Transverse colon (tissue), 4 donors: ENCODE data around the gene ARID3C. TPM values are rescaled to one million over a fixed set of nuclear protein-coding genes. Genes with fewer than 3 reads are reported as not detected.

Source experiments
- DNase-seq: peaks from one replicate; pipeline ENCODE4 v3.0.0-alpha.2; 2019
- H3K27ac ChIP-seq, 4 donors: fragments of 200-600 bp; sonication (generic); 2 replicates each; pipeline ENCODE4 v1.5.1; 2016 to 2018; ENCODE audit warnings: inconsistent platforms in 4 of 4
- H3K27me3 ChIP-seq: fragments of 200-600 bp; sonication (generic); 2 replicates; pipeline ENCODE4 v1.5.1; 2017; ENCODE audit warnings: inconsistent platforms
- H3K36me3 ChIP-seq, 4 donors: fragments of 200-600 bp; sonication (generic); 2 replicates each; pipeline ENCODE4 v1.5.1; 2017 to 2019; ENCODE audit warnings: inconsistent platforms in 4 of 4
- H3K4me1 ChIP-seq, 4 donors: fragments of 200-600 bp; sonication (generic); 2 replicates each; pipeline ENCODE4 v1.5.1; 2017 to 2020; ENCODE audit warnings: inconsistent platforms in 4 of 4
- H3K4me3 ChIP-seq, 4 donors: fragments of 200-600 bp; sonication (generic); 1 replicate in 1 of 4; 2 replicates in 3 of 4; pipeline versions ENCODE4 v1.5.1 to v1.6.1; 2017 to 2019; ENCODE audit warnings: inconsistent platforms in 4 of 4
- H3K9me3 ChIP-seq, 2 donors: fragments of 200-600 bp; sonication (generic); 2 replicates each; pipeline ENCODE4 v1.5.1; 2017 to 2019; ENCODE audit warnings: inconsistent platforms in 2 of 2
- EP300 ChIP-seq: sonication (generic); formaldehyde crosslinking; IDR thresholded peaks from one replicate; pipeline ENCODE4 v1.6.1; 2017; ENCODE audit warnings: antibody characterized with exemption, low read depth
- POLR2A ChIP-seq: fragments of 450-650 bp; IDR thresholded peaks from one replicate; pipeline ENCODE4 v1.6.1; 2016; ENCODE audit warnings: antibody characterized with exemption, mild to moderate bottlenecking, moderate library complexity
- POLR2AphosphoS5 ChIP-seq, 3 donors: sonication (generic); formaldehyde crosslinking; IDR thresholded peaks; one replicate each; pipeline ENCODE4 v1.6.1; 2016; ENCODE audit warnings: antibody characterized with exemption in 3 of 3
- WGBS, 2 donors: methylation state at CpG; one replicate each; pipeline ENCODE4 v1.1.5; 2018; ENCODE audit warnings: low coverage in 1 of 2; 5-methylcytosine and 5-hydroxymethylcytosine counted together
- in situ Hi-C, 4 donors: fragments of 200-750 bp; cut with MboI; loops; one replicate each; pipeline versions ENCODE4 v1.15.0 to v1.15.1; 2017; ENCODE audit warnings: low sequenced_read_pairs in 3 of 4, low pct_ligation_motif_present in 1 of 4, low pct_unique_long_range_greater_than_20kb in 1 of 4
- intact Hi-C: fragments of 100-400 bp; cut with DNase I; formaldehyde crosslinking; loops from one replicate; pipeline ENCODE4 v1.15.1; 2023; ENCODE audit warnings: low total_unique reads
- total RNA-seq, 4 donors: library from RNA; depleted of rRNA; stranded (reverse); fragments of >200 nt; gene quantifications; one replicate each; pipeline ENCODE4 v1.1.0, GENCODE V29; 2016
- TF ChIP-seq, protein P1 (sequence below), 5 experiments: fragments of 200-600 bp in 3 of 5; fragments of 450-650 bp in 2 of 5; sonication (generic) in 3 of 5; IDR thresholded peaks; 1 replicate in 2 of 5; 2 replicates in 3 of 5; pipeline ENCODE4 v1.5.1; 2016 to 2017; ENCODE audit warnings: antibody characterized with exemption in 5 of 5, inconsistent platforms in 3 of 5, mild to moderate bottlenecking in 2 of 5, moderate library complexity in 1 of 5

The ARID3C gene
- total RNA-seq, 4 donors from 2014 or later = not detected

DNA sequence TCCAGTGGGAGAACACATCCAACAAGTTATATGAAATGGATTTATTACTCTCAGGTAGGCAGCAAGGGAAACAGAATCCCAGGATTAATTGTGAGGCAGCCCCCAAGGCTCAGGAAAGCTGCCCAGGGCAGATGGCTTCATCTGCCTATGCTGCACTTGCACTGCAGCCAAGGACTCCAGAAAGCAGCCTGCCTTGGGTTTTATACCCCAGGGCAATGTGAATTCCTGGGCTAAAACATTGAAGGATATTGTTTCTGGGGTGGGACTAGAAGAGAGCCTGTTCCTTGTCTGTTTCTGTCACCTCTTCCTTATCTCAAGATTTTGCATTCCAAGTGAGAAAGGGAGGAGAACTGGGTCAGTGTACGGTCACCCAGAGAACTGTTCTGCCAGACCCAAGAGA, 42.4 kb upstream of the ARID3C start:
- in situ Hi-C loops (no loop called here), intact Hi-C loops (no loop called here)
- H3K9me3 ChIP-seq = no peaks in the 10 kb centered on the region
- no peak overlapping the region for H3K27ac ChIP-seq
- H3K4me3 ChIP-seq = no peak overlapping the region
- no peaks in the 10 kb centered on the region for H3K36me3 ChIP-seq
- H3K4me1 ChIP-seq = peaks cover 0 to 6% (median 5%) of the 10 kb centered on the region in 4 donors
- 80 to 86% methylated on average over 1 of the region's 1 CpG for WGBS, 2 donors
- TF ChIP-seq POLR2AphosphoS5 (IDR thresholded peaks at IDR 0.05) (no peak), EP300 (no peak), POLR2A (no peak)
- DNase-seq = no peak
- H3K27me3 ChIP-seq = no peaks in the 10 kb centered on the region

DNA sequence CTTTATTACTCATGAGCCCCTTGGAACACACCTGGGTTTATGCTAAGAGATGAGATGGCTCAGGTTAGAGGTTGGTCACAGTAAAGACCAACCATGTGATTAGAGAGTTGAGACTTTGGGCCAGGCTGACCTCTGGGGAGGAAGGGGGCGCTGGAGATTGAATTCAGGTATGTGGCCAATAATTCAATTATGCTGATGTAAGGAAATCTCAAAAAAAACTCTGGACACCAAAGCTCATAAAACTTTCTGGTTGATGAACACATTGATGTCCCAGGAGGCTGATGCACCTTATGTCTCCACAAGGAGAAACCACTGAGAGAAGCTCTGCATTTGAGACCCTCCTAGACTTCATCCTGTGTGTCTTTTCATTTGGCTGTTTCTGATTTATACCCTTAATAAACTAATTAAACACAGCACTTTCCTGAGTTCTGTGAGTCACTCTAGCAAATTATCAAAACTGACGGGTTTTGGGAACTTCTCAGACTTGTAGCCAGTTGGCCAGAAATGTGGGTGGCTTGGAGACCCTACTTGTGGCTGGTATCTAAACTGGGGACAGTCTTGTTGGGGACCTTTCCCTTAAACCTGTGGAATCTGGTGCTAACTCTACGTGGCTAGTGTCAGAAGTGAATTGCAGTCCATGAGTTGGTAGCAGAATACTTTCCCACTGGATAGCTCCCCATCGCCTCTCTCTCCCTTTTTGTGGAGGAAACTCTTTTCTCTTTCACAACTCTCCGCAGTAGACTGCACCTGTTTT, 41.1 kb upstream of the ARID3C start:
- Histone ChIP-seq H3K9me3 (no peaks in the 10 kb centered on the region), H3K27me3 (no peaks in the 10 kb centered on the region), H3K27ac (no peak overlapping the region), H3K4me3 (no peak overlapping the region), H3K4me1 (peaks cover 0 to 10% (median 7%) of the 10 kb centered on the region in 4 donors), H3K36me3 (no peaks in the 10 kb centered on the region)
- TF ChIP-seq EP300 (no peak), POLR2AphosphoS5 (IDR thresholded peaks at IDR 0.05) (no peak)
- TF ChIP-seq, protein P1, sequence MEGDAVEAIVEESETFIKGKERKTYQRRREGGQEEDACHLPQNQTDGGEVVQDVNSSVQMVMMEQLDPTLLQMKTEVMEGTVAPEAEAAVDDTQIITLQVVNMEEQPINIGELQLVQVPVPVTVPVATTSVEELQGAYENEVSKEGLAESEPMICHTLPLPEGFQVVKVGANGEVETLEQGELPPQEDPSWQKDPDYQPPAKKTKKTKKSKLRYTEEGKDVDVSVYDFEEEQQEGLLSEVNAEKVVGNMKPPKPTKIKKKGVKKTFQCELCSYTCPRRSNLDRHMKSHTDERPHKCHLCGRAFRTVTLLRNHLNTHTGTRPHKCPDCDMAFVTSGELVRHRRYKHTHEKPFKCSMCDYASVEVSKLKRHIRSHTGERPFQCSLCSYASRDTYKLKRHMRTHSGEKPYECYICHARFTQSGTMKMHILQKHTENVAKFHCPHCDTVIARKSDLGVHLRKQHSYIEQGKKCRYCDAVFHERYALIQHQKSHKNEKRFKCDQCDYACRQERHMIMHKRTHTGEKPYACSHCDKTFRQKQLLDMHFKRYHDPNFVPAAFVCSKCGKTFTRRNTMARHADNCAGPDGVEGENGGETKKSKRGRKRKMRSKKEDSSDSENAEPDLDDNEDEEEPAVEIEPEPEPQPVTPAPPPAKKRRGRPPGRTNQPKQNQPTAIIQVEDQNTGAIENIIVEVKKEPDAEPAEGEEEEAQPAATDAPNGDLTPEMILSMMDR (IDR thresholded peaks at IDR 0.05) = no peak
- WGBS, 2 donors = 96 to 100% methylated on average over 1 to 5 of the region's 5 CpGs
- in situ Hi-C loops (no loop called here), intact Hi-C loops (no loop called here)
- DNase-seq = no peak

DNA sequence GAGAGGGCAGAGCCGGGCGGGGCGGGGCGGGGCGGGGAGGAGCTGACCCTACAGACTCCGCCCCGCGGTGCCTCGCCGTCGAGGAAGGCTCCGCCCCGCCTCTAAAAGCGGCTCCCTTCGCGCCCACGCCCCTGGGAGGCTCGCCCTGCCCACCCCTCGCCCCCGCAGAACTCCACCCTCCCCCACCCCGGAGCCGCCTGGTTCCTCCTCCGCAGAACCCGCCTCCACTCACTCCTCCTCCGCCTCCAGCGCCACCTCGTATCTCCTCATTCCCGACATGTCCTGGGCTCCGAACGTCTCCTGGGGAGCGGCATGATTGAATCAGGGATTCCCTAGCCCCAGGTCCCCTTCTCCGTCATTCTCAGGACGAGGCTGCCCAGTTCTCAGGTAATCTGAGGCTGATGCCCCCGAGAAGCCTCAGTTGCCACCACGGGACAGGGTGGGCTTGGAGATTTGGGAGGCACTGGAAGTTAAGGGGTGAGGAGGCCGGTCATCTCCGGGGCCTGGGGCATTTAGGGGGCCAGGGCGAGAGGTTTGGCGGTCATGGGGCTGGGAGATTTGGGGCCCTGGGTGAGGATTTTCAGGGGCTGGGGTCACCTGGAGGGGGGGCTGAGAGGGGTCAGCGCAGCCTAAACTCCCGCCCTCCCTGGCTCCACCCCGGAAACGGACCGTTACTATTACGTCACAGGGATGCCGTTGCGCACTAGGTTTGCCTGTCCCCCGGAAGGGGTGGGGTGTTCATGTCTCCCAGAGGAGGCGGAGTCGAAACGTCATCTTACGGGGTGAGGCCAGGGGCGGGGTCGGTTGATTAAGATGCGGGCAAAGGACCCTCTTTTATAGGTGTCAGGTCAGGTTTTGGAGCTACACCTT, 36.8 kb upstream of the ARID3C start:
- Histone ChIP-seq H3K4me1 (peaks cover 10 to 17% (median 15%) of the 10 kb centered on the region in 4 donors), H3K4me3 (peak overlapping the region; percentile 52 to 88 (median 82)), H3K27me3 (no peaks in the 10 kb centered on the region), H3K9me3 (no peaks in the 10 kb centered on the region), H3K27ac (peak overlapping the region; percentile 96 to 100 (median 98)), H3K36me3 (no peaks in the 10 kb centered on the region)
- TF ChIP-seq POLR2AphosphoS5 (IDR thresholded peaks at IDR 0.05) (peak; percentile 84 to 98 (median 98)), POLR2A (peak; percentile 98), EP300 (no peak)
- TF ChIP-seq, protein P1 (IDR thresholded peaks at IDR 0.05) = no peak
- DNase-seq = peak; percentile 96
- WGBS, 2 donors = 1% methylated on average over 43 of the region's 55 CpGs; no CpG with 5 or more reads in 1 of the 2 donors
- in situ Hi-C loops (no loop called here), intact Hi-C loops (no loop called here)

DNA sequence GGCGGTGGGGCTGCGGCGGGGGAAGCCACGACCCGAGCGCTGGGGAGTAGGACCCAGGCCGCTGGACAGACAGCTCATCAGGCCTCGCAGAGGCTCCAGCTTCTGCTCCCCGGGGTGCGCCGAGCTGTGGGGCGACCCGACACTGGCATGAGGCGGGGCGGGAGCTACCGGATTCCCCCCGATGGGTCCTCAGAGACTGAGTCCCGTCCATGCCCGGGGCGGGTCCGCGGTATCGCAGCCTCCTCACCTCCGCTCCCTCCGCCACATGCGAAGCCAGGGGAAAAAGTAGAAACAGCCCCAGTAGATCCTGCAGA, 36.2 kb upstream of the ARID3C start:
- no peaks in the 10 kb centered on the region for H3K27me3 ChIP-seq
- peak overlapping the region; percentile 52 to 88 (median 74) for H3K4me3 ChIP-seq
- in situ Hi-C loops = no loop called here
- H3K27ac ChIP-seq = peak overlapping the region; percentile 96 to 100 (median 98)
- 1% methylated on average over 12 of the region's 26 CpGs; no CpG with 5 or more reads in 1 of the 2 donors for WGBS, 2 donors
- H3K36me3 ChIP-seq = no peaks in the 10 kb centered on the region
- TF ChIP-seq POLR2AphosphoS5 (IDR thresholded peaks at IDR 0.05) (peak in 1 of 3 donors; percentile 7), EP300 (no peak)
- H3K9me3 ChIP-seq = no peaks in the 10 kb centered on the region
- intact Hi-C loops = no loop called here
- H3K4me1 ChIP-seq = peaks cover 10 to 17% (median 15%) of the 10 kb centered on the region in 4 donors
- DNase-seq = no peak
